Measurements from ENCODE around the gene YBEY.

Gene YBEY

GRCh38 chr21:46347203-46347550, 61.0 kb downstream of the YBEY start:
- H3K36me3 ChIP-seq (replicated peaks; ENCODE audit: low read depth, low read length), result peaks cover 9% of the 10 kb centered on the region
- no peak overlapping the region for H3K4me3 ChIP-seq (ENCODE audit: low read length)
- peaks cover 8% of the 10 kb centered on the region; the same call in 1 of the 2 replicates for H3K79me2 ChIP-seq (ENCODE audit: low read length)
- H3K4me2 ChIP-seq (ENCODE audit: low read length), result no peak overlapping the region
- H3K4me1 ChIP-seq (ENCODE audit: low read length), result no peaks in the 10 kb centered on the region
- H3K27ac ChIP-seq (ENCODE audit: low read length), result no peak overlapping the region
- H2AFZ ChIP-seq (ENCODE audit: low read depth, low read length), result no peak overlapping the region
- H3K9me3 ChIP-seq (ENCODE audit: insufficient read depth, low read length), result no peaks in the 10 kb centered on the region
- no peak overlapping the region for H3K9ac ChIP-seq (ENCODE audit: low read length)
- H3K27me3 ChIP-seq (ENCODE audit: low read depth, low read length), result no peaks in the 10 kb centered on the region
- H4K20me1 ChIP-seq (ENCODE audit: insufficient read depth, low read length), result no peaks in the 10 kb centered on the region
- no peak for TF ChIP-seq EZH2phosphoT487 (IDR thresholded peaks at IDR 0.05; ENCODE audit: low read depth)
- no peak for TF ChIP-seq CTCF (IDR thresholded peaks at IDR 0.05; ENCODE audit: low read depth, low read length)
